Sigmoid colon (tissue), 3 donors: ENCODE data around the gene VPS13D.

Experiments
- POLR2A ChIP-seq, 2 donors: fragments of 450-650 bp; IDR thresholded peaks; one replicate each; pipeline ENCODE4 v1.6.1; 2016; ENCODE audit warnings: antibody characterized with exemption in 2 of 2, mild to moderate bottlenecking in 2 of 2, moderate library complexity in 2 of 2
- TF ChIP-seq, protein P1 (sequence below), 4 experiments: fragments of 450-650 bp in 3 of 4; fragments of 200-600 bp in 1 of 4; IDR thresholded peaks; one replicate each; pipeline ENCODE4 v1.5.1; 2016 to 2019; ENCODE audit warnings: antibody characterized with exemption in 4 of 4, mild to moderate bottlenecking in 3 of 4, moderate library complexity in 2 of 4

DNA sequence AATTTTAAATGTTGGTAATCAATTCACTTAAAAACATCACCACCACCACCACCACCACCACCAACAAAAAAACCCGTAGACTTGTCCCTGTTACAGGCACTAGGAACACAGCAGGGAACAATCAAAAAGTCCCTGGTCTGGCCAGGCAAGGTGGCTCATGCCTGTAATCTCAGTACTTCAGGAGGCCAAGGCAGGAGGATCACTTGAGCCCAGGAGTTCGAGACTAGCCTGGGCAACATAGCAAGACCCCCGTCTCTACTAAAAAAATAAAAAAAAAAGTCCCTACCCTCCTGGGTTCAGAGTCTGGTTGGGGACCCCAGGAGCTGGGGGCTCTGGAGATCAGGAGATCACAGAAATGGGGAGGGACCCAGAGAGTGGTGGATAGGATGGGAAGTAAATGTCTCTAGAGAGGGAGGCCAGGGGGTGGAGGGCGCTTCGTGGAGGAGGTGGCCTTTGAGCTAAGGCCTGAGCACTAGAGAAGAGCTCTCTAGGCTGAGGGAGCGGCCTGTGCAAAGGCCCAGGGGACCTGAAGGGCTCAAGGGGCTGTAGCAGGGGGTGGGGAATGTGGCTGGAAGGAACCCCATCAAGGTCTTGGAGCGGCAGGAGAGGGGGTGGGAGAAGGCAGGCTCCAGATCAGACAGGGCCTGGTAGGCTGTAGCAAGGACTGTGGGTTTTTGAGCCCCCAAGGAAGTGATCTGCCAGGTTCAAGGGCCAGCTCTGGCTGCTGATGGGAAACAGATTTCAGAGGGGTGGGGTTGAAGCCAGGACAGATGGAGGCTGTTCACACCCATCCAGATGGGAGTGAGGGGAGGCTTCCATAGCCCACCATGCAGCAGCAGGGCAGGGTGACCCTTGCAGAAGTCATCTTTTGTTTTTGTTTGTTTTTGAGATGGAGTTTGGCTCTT is 24.8 kb upstream of the VPS13D start:
- TF ChIP-seq, protein P1, sequence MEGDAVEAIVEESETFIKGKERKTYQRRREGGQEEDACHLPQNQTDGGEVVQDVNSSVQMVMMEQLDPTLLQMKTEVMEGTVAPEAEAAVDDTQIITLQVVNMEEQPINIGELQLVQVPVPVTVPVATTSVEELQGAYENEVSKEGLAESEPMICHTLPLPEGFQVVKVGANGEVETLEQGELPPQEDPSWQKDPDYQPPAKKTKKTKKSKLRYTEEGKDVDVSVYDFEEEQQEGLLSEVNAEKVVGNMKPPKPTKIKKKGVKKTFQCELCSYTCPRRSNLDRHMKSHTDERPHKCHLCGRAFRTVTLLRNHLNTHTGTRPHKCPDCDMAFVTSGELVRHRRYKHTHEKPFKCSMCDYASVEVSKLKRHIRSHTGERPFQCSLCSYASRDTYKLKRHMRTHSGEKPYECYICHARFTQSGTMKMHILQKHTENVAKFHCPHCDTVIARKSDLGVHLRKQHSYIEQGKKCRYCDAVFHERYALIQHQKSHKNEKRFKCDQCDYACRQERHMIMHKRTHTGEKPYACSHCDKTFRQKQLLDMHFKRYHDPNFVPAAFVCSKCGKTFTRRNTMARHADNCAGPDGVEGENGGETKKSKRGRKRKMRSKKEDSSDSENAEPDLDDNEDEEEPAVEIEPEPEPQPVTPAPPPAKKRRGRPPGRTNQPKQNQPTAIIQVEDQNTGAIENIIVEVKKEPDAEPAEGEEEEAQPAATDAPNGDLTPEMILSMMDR (IDR thresholded peaks at IDR 0.05), result no peak
- no peak for TF ChIP-seq POLR2A (IDR thresholded peaks at IDR 0.05)
